Calu3 (cell line): ENCODE measurements around the gene KLHDC8A. TPM values are rescaled to one million over a fixed set of nuclear protein-coding genes. Genes with fewer than 3 reads are reported as not detected.
"Not testable (repeated sequence)": the region's sequence is repeated elsewhere in the genome, so short reads cannot be mapped to it uniquely, and the experiment has no call there.

ENCODE experiments used
- BruUV-seq: library from RNA; stranded (reverse); fragments of 400-500 nt; replicated peaks from 2 replicates; lab custom pipeline; 2021; lab: Mats Ljungman, UMichigan
- CTCF ChIA-PET: fragments of 300-600 bp; sonication (Branson Sonifier 250); formaldehyde crosslinking; loops from one replicate; lab custom pipeline; 2022; ENCODE audit warnings: antibody characterized with exemption; lab: Charles Lee
- DNase-seq: peaks from one replicate; pipeline ENCODE4 v3.0.0; 2022
- H3K27ac Mint-ChIP-seq: one replicate; pipeline ENCODE4 v1.8.0; 2022; ENCODE audit warnings: mixed read lengths; ENCODE audit not compliant: unreplicated experiment
- H3K27me3 Mint-ChIP-seq: one replicate; pipeline ENCODE4 v1.8.0; 2022; ENCODE audit warnings: mixed read lengths; ENCODE audit not compliant: unreplicated experiment
- H3K36me3 Mint-ChIP-seq: one replicate; pipeline ENCODE4 v1.8.0; 2022; ENCODE audit warnings: mild to moderate bottlenecking, moderate library complexity, mixed read lengths; ENCODE audit not compliant: insufficient read depth, unreplicated experiment
- H3K4me1 Mint-ChIP-seq: one replicate; pipeline ENCODE4 v1.8.0; 2022; ENCODE audit warnings: mild to moderate bottlenecking, low read depth, mixed read lengths; ENCODE audit not compliant: unreplicated experiment
- H3K4me3 Mint-ChIP-seq: one replicate; pipeline ENCODE4 v1.8.0; 2022; ENCODE audit warnings: mild to moderate bottlenecking, low read depth, moderate library complexity, mixed read lengths; ENCODE audit not compliant: unreplicated experiment
- H3K9me3 Mint-ChIP-seq: one replicate; pipeline ENCODE4 v1.8.0; 2022; ENCODE audit warnings: low read depth, mixed read lengths; ENCODE audit not compliant: unreplicated experiment
- CTCF ChIP-seq: fragments of 200-600 bp; IDR thresholded peaks from one replicate; pipeline ENCODE4 v1.8.0; 2022; ENCODE audit warnings: antibody characterized with exemption; ENCODE audit not compliant: unreplicated experiment
- intact Hi-C: fragments of 100-400 bp; cut with micrococcal nuclease; formaldehyde crosslinking; loops from one replicate; pipeline ENCODE4 v1.10.0; 2022; ENCODE audit not compliant: unreplicated experiment
- total RNA-seq: library from RNA; stranded (reverse); gene quantifications from 2 replicates; pipeline ENCODE4 v1.2.3, GENCODE V29; 2022

KLHDC8A gene
- total RNA-seq, 1 experiment from 2014 or later = not detected

DNA sequence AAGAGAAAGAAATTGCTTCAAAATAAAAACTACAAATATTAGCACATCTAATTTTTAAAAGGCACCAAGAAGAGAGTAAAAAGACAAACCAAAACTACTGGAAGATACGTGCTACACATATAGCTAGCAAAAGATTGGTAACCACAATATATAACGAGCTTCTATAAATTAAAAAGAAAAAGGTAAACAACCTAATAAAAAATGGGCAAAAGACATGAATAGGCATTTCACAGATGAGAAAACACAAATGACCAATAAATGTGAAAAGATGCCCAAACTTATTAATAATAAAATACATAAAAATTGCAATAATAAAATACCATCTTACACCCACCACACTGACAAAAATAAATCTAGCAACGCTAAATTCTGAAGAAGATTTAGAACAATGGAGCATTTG, 38.9 kb upstream of the KLHDC8A start:
- H3K36me3 Mint-ChIP-seq = no peaks in the 10 kb centered on the region
- H3K27me3 Mint-ChIP-seq = peaks cover 33% of the 10 kb centered on the region
- CTCF ChIA-PET = interaction anchor here (0.6 to 2.9 kb wide), 5 partner anchors 35 to 194 kb away, joined by 3 to 43 read pairs (median 6); no protein-coding TSS in a partner anchor
- no peak for TF ChIP-seq CTCF
- no TSS peak for BruUV-seq
- no peaks in the 10 kb centered on the region for H3K4me1 Mint-ChIP-seq
- no peak for DNase-seq
- H3K9me3 Mint-ChIP-seq = no peaks in the 10 kb centered on the region
- no peak overlapping the region for H3K27ac Mint-ChIP-seq
- H3K4me3 Mint-ChIP-seq = no peak overlapping the region
- intact Hi-C loops = loop anchor here (2.0 kb wide), 1 partner anchor 35 kb away; no protein-coding TSS in a partner anchor

DNA sequence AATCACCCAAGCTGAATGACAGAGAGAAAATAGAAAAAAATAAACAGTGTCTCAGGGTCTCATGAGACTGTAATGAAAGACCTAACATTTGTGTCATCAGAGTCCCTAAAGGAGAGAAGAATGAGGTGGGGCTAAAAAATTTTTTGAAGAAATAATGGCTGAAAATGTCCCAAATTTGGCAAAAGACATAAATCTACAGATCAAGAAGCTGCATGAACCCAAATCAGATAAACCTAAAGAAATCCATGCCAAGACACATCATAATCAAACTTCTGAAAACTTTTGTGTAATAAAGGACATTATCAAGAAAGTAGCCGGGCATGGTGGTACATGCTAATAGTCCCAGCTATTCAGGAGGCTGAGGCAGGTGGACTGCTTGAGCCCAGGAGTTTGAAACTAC, 35.9 kb upstream of the KLHDC8A start:
- no TSS peak for BruUV-seq
- Mint-ChIP-seq H3K27ac (no peak overlapping the region), H3K9me3 (no peaks in the 10 kb centered on the region), H3K4me3 (no peak overlapping the region), H3K4me1 (no peaks in the 10 kb centered on the region), H3K36me3 (no peaks in the 10 kb centered on the region), H3K27me3 (peaks cover 36% of the 10 kb centered on the region)
- intact Hi-C loops = no loop called here
- no peak for DNase-seq
- CTCF ChIA-PET = interaction anchor here (1.2 kb wide), 1 partner anchor 132 kb away, joined by 3 read pairs; no protein-coding TSS in a partner anchor
- TF ChIP-seq CTCF = no peak

- H3K27ac Mint-ChIP-seq = no peak overlapping the region
- BruUV-seq = no TSS peak
- no peaks in the 10 kb centered on the region for H3K36me3 Mint-ChIP-seq
- H3K4me3 Mint-ChIP-seq = no peak overlapping the region
- CTCF ChIA-PET = interaction anchor here (0.9 to 1.1 kb wide), 2 partner anchors 94 to 133 kb away, joined by 3 to 4 read pairs; no protein-coding TSS in a partner anchor
- H3K9me3 Mint-ChIP-seq = no peaks in the 10 kb centered on the region
- no peak for TF ChIP-seq CTCF
- DNase-seq = no peak
- intact Hi-C loops = no loop called here
- peaks cover 36% of the 10 kb centered on the region for H3K27me3 Mint-ChIP-seq
- no peaks in the 10 kb centered on the region for H3K4me1 Mint-ChIP-seq
These were observed 34.7 kb upstream of the KLHDC8A start for GRCh38 chr1:205391386-205391785.

DNA sequence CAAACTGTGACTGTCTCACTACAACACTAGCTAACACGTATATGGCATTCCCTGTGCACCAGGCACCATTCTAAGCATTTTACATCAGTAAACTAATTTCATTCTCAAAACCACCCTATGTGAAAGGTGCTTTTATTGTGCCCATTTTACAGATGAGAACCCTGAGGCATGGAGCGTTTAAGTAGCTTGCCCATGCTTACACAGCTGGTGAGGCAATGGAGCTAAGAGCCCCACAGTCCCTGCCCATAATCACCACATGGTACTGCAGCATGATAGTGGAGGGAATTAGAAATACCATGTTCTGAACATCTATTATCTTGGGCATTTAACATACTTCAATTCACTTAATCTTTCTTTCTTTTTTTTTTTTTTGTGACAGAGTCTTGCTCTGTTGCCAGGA, 31.1 kb upstream of the KLHDC8A start:
- no TSS peak for BruUV-seq
- intact Hi-C loops = no loop called here

DNA sequence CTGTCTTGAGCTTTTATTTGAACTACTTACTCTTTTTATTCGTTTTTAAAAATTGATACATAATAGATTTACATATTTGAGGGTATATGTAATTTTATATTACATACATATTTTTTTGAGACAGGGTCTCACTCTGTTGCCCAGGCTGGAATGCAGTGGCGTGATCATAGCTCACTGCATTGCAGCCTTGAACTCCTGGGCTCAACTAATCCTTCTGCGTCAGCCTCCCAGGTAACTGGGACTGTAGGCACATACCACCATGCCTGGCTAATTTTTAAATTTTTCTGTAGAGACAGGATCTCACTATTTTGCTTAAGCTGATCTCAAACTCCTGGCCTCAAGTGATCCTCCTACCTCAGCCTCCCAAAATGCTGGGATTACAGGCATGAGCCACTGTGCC, 26.3 kb upstream of the KLHDC8A start:
- H3K9me3 Mint-ChIP-seq, H3K36me3 Mint-ChIP-seq, intact Hi-C loops, CTCF ChIA-PET, BruUV-seq, H3K4me1 Mint-ChIP-seq, H3K27ac Mint-ChIP-seq, DNase-seq, H3K4me3 Mint-ChIP-seq: not testable (repeated sequence)
- H3K27me3 Mint-ChIP-seq = peaks cover 14% of the 10 kb centered on the region

More for the DNA sequence above, 31.1 kb upstream of the KLHDC8A start:
- no peaks in the 10 kb centered on the region for H3K36me3 Mint-ChIP-seq
- H3K4me3 Mint-ChIP-seq = no peak overlapping the region
- CTCF ChIA-PET = interaction anchor here (0.6 to 1.4 kb wide), 3 partner anchors 34 to 270 kb away, joined by 3 to 5 read pairs (median 3); no protein-coding TSS in a partner anchor
- H3K27me3 Mint-ChIP-seq = peaks cover 26% of the 10 kb centered on the region
- no peak for DNase-seq
- no peaks in the 10 kb centered on the region for H3K4me1 Mint-ChIP-seq
- no peak for TF ChIP-seq CTCF
- H3K27ac Mint-ChIP-seq = no peak overlapping the region
- no peaks in the 10 kb centered on the region for H3K9me3 Mint-ChIP-seq
